ENCODE data around the gene CEBPG. TPM values are rescaled to one million over a fixed set of nuclear protein-coding genes. Genes with fewer than 3 reads are reported as not detected.

Gene CEBPG
- total and polyA plus RNA-seq, 2 donors (not counting 1 experiment from before 2014, with no cell fraction given): 13.7 to 66.7 TPM

DNA sequence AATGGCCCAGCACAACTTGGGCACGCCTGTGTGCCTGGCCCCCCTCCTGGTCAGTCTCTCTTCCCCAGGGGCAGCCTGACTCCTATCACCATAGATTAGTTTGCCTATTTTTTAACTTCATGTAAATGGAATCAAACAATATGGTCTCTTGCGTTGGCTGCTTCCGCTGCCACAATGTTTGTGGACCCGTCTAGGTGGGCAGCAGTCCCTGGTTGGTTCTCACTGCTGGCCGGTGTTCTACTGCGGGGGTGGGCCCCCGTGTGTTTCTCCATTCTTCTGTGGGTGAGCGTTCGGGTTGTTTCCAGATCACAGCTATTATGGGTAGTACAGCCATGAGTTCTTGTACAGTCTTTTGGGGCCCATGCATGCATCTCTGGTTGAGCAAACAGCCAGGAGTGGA lies 47.3 kb downstream of the CEBPG start:
- Histone ChIP-seq H3K4me2 (ENCODE audit: extremely low read depth, insufficient read depth, low read length) (no peak overlapping the region), H3K79me2 (ENCODE audit: control insufficient read depth, insufficient read depth, low read length) (no peaks in the 10 kb centered on the region), H3K4me1 (ENCODE audit: control insufficient read depth, extremely low read depth, insufficient read depth, low read length) (no peaks in the 10 kb centered on the region), H3K9ac (ENCODE audit: insufficient read depth, low read length) (no peak overlapping the region), H3K9me3 (ENCODE audit: control insufficient read depth, insufficient read depth, low read depth, low read length) (no peaks in the 10 kb centered on the region), H3K36me3 (ENCODE audit: control insufficient read depth, insufficient read depth, low read length) (no peaks in the 10 kb centered on the region), H4K20me1 (ENCODE audit: control insufficient read depth, extremely low read depth, insufficient read depth, low read length) (no peaks in the 10 kb centered on the region), H3K27ac (ENCODE audit: insufficient read depth, low read length) (no peak overlapping the region), H2AFZ (ENCODE audit: low read length) (no peak overlapping the region), H3K4me3 (replicated peaks in 1 of 4; ENCODE audit: control extremely low read depth in 1 of 4, insufficient read depth in 1 of 4, low read depth in 3 of 4, low read length in 4 of 4) (no peak overlapping the region), H3K27me3 (ENCODE audit: control insufficient read depth, insufficient read depth, low read length) (no peaks in the 10 kb centered on the region)
- DNase-seq (ENCODE audit: low read depth in 2 of 2): no peak
- no peak for TF ChIP-seq EZH2 (IDR thresholded peaks at IDR 0.05; ENCODE audit: low read length, missing control alignments)
- TF ChIP-seq, protein P1, sequence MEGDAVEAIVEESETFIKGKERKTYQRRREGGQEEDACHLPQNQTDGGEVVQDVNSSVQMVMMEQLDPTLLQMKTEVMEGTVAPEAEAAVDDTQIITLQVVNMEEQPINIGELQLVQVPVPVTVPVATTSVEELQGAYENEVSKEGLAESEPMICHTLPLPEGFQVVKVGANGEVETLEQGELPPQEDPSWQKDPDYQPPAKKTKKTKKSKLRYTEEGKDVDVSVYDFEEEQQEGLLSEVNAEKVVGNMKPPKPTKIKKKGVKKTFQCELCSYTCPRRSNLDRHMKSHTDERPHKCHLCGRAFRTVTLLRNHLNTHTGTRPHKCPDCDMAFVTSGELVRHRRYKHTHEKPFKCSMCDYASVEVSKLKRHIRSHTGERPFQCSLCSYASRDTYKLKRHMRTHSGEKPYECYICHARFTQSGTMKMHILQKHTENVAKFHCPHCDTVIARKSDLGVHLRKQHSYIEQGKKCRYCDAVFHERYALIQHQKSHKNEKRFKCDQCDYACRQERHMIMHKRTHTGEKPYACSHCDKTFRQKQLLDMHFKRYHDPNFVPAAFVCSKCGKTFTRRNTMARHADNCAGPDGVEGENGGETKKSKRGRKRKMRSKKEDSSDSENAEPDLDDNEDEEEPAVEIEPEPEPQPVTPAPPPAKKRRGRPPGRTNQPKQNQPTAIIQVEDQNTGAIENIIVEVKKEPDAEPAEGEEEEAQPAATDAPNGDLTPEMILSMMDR (conservative IDR thresholded peaks at IDR 0.05 in 1 of 2, IDR thresholded peaks at IDR 0.05 in 1 of 2; ENCODE audit: low read depth in 1 of 2, low read length in 2 of 2): no peak

DNA sequence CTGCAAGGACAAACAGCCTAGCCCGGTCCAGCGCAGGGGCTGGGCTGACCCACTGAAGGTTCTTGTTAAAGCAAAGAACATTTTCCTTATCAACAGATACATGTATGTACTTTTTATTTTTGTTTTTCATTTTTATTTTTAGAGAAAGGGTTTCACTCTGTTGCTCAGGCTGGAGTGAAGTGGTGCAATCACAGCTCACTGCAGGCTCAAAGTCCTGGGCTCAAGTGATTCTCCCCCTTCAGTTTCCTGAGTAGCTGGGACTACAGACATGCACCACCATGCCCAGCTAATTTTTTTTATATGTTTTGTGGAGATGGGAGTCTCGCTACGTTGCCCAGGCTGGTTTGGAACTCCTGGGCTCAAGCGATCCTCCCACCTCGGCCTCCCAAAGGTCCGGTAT lies 47.9 kb downstream of the CEBPG start:
- Histone ChIP-seq H3K79me2 (ENCODE audit: control insufficient read depth, insufficient read depth, low read length) (no peaks in the 10 kb centered on the region), H3K36me3 (ENCODE audit: control insufficient read depth, insufficient read depth, low read length) (no peaks in the 10 kb centered on the region), H2AFZ (ENCODE audit: low read length) (no peak overlapping the region), H3K27ac (ENCODE audit: insufficient read depth, low read length) (no peak overlapping the region), H3K9me3 (ENCODE audit: control insufficient read depth, insufficient read depth, low read depth, low read length) (no peaks in the 10 kb centered on the region), H3K9ac (ENCODE audit: insufficient read depth, low read length) (no peak overlapping the region), H3K4me3 (replicated peaks in 1 of 4; ENCODE audit: control extremely low read depth in 1 of 4, insufficient read depth in 1 of 4, low read depth in 3 of 4, low read length in 4 of 4) (no peak overlapping the region), H3K4me1 (ENCODE audit: control insufficient read depth, extremely low read depth, insufficient read depth, low read length) (no peaks in the 10 kb centered on the region), H4K20me1 (ENCODE audit: control insufficient read depth, extremely low read depth, insufficient read depth, low read length) (no peaks in the 10 kb centered on the region), H3K27me3 (ENCODE audit: control insufficient read depth, insufficient read depth, low read length) (no peaks in the 10 kb centered on the region), H3K4me2 (ENCODE audit: extremely low read depth, insufficient read depth, low read length) (no peak overlapping the region)
- DNase-seq (ENCODE audit: low read depth in 2 of 2): no peak
- TF ChIP-seq EZH2 (IDR thresholded peaks at IDR 0.05; ENCODE audit: low read length, missing control alignments): no peak
- TF ChIP-seq, protein P1 (conservative IDR thresholded peaks at IDR 0.05 in 1 of 2, IDR thresholded peaks at IDR 0.05 in 1 of 2; ENCODE audit: low read depth in 1 of 2, low read length in 2 of 2): no peak

DNA sequence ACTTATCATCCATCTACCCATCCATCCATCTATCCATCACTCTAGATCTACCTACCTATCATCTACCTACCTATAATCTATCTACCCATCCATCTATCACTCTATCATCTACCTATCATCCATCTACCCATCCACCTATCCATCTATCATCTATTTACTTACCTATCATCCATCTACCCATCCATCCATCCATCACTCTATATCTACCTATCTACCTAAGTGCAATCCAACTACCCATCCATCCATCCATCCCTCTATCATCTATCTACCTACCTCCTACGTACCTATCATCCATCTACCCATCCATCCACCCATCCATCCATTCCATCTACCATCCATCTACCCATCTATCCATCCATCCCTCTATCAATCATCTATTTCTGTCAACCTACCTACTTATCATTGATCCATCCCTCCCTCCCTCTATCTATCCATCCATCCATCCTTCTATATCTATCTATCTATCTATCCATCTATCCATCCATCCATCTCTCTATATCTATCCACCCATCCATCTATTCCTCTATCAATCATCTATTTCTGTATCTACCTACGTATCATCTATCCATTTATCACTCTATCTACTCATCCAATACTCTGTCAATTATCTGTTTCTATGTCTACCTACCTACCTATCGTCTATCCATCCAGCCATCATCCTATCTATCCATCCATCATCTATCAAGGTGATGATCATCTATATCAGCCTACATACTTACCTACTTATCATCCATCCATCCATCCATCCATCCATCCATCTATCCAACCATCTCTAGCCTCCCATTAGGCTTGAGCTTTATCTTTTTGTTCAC lies 49.1 kb downstream of the CEBPG start:
- Histone ChIP-seq H3K4me2 (ENCODE audit: extremely low read depth, insufficient read depth, low read length) (no peak overlapping the region), H3K9ac (ENCODE audit: insufficient read depth, low read length) (no peak overlapping the region), H3K4me1 (ENCODE audit: control insufficient read depth, extremely low read depth, insufficient read depth, low read length) (no peaks in the 10 kb centered on the region), H3K9me3 (ENCODE audit: control insufficient read depth, insufficient read depth, low read depth, low read length) (no peaks in the 10 kb centered on the region), H2AFZ (ENCODE audit: low read length) (no peak overlapping the region), H3K27ac (ENCODE audit: insufficient read depth, low read length) (no peak overlapping the region), H3K79me2 (ENCODE audit: control insufficient read depth, insufficient read depth, low read length) (no peaks in the 10 kb centered on the region), H4K20me1 (ENCODE audit: control insufficient read depth, extremely low read depth, insufficient read depth, low read length) (no peaks in the 10 kb centered on the region), H3K36me3 (ENCODE audit: control insufficient read depth, insufficient read depth, low read length) (no peaks in the 10 kb centered on the region), H3K27me3 (ENCODE audit: control insufficient read depth, insufficient read depth, low read length) (no peaks in the 10 kb centered on the region), H3K4me3 (replicated peaks in 1 of 4; ENCODE audit: control extremely low read depth in 1 of 4, insufficient read depth in 1 of 4, low read depth in 3 of 4, low read length in 4 of 4) (no peak overlapping the region)
- DNase-seq (ENCODE audit: low read depth in 2 of 2): no peak
- TF ChIP-seq, protein P1 (conservative IDR thresholded peaks at IDR 0.05 in 1 of 2, IDR thresholded peaks at IDR 0.05 in 1 of 2; ENCODE audit: low read depth in 1 of 2, low read length in 2 of 2): no peak
- no peak for TF ChIP-seq EZH2 (IDR thresholded peaks at IDR 0.05; ENCODE audit: low read length, missing control alignments)

Data from fibroblast of lung (primary cell).